Loucy (cell line): ENCODE results near the gene RPL26.

Experiments used
- H2AFZ ChIP-seq: fragments of 200-600 bp; sonication (generic); 2 replicates; pipeline ENCODE4 v1.6.0; 2016; ENCODE audit warnings: antibody characterized with exemption, mild to moderate bottlenecking, low read length, moderate library complexity
- H3F3A ChIP-seq: fragments of 200-600 bp; 2 replicates; pipeline ENCODE4 v1.6.0; 2016; ENCODE audit warnings: antibody characterized with exemption, low read depth, mild to moderate bottlenecking
- H3K27me3 ChIP-seq: fragments of 200-600 bp; sonication (generic); 2 replicates; pipeline ENCODE4 v1.6.1; 2014; ENCODE audit warnings: low read length, mild to moderate bottlenecking; ENCODE audit not compliant: insufficient read depth, poor library complexity, severe bottlenecking
- H3K36me3 ChIP-seq: fragments of 200-600 bp; sonication (generic); 2 replicates; pipeline ENCODE4 v1.6.1; 2016; ENCODE audit warnings: low read length; ENCODE audit not compliant: insufficient read depth
- H3K4me1 ChIP-seq: fragments of 200-600 bp; sonication (generic); 2 replicates; pipeline ENCODE4 v1.5.1; 2014; ENCODE audit warnings: low read length, mild to moderate bottlenecking; ENCODE audit not compliant: insufficient read depth, poor library complexity, severe bottlenecking
- H3K4me2 ChIP-seq: fragments of 200-600 bp; sonication (generic); 2 replicates; pipeline ENCODE4 v1.6.0; 2014; ENCODE audit warnings: antibody characterized with exemption, low read length, low read depth, mild to moderate bottlenecking; ENCODE audit not compliant: poor library complexity, severe bottlenecking
- H3K4me3 ChIP-seq: fragments of 200-600 bp; sonication (generic); 2 replicates; pipeline ENCODE4 v1.5.1; 2014; ENCODE audit warnings: low read length, mild to moderate bottlenecking, mixed read lengths; ENCODE audit not compliant: poor library complexity, severe bottlenecking
- H3K79me2 ChIP-seq: fragments of 200-600 bp; sonication (generic); 2 replicates; pipeline ENCODE4 v1.6.1; 2014; ENCODE audit warnings: low read length; ENCODE audit not compliant: insufficient read depth
- H3K9ac ChIP-seq: fragments of 200-600 bp; sonication (generic); 2 replicates; pipeline ENCODE4 v1.6.0; 2014; ENCODE audit warnings: mild to moderate bottlenecking, low read depth, low read length, moderate library complexity; ENCODE audit not compliant: poor library complexity, severe bottlenecking
- H3K9me2 ChIP-seq: fragments of 200-600 bp; sonication (generic); replicated peaks from 2 replicates; pipeline ENCODE4 v1.6.1; 2016; ENCODE audit warnings: low read depth, low read length, mixed read lengths
- H3K9me3 ChIP-seq: fragments of 200-600 bp; sonication (generic); 2 replicates; pipeline ENCODE4 v1.6.1; 2014; ENCODE audit warnings: mild to moderate bottlenecking, antibody characterized with exemption, low read length, low read depth; ENCODE audit not compliant: insufficient read depth
- H4K20me1 ChIP-seq: fragments of 200-600 bp; sonication (generic); 2 replicates; pipeline ENCODE4 v1.6.0; 2014; ENCODE audit warnings: antibody characterized with exemption, low read length, mild to moderate bottlenecking; ENCODE audit not compliant: insufficient read depth, poor library complexity, severe bottlenecking
- EZH2phosphoT487 ChIP-seq: fragments of 200-600 bp; IDR thresholded peaks from 2 replicates; pipeline ENCODE4 v1.6.1; 2018; ENCODE audit warnings: antibody characterized with exemption, mild to moderate bottlenecking, moderate library complexity, borderline replicate concordance
- TF ChIP-seq, protein P1 (sequence below): fragments of 200-600 bp; sonication (generic); conservative IDR thresholded peaks from 2 replicates; pipeline ENCODE4 v1.5.1; 2014; ENCODE audit warnings: mild to moderate bottlenecking, antibody characterized with exemption, low read length

RPL26 gene

DNA sequence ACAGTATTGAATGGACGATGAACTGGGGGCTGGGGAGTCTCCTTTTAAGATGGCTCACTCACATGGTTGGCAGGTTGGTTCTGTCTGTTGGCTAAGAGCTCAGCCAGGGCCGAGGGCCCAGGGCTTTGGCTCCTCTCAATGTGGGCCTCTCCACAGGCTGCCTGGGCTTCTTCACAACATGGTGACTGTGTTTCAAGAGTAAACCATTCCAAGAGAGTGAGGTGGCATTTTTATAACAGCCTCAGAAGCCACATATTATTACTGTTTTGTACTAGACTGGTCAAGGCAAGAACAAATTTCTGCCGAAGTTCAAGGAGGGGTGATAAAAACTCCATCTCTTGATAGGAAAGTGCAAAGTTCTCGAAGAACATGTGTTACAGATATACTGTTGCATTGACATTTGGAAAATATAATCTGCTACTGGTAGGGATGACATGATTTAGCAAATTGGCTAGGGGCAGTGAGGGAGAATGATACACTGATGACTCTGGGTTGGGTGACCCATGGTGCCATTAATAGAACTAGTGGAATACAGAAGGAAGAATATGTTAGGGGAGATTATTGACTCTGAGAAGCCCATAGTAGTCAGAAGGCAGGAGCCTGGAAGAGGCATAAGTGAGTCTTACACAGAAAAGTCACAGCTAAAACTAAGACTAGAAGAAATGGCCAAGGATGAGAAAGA is 20.2 kb downstream of the RPL26 start:
- H3K36me3 ChIP-seq = no peaks in the 10 kb centered on the region
- no peak overlapping the region for H3K4me2 ChIP-seq
- no peak overlapping the region for H3K9ac ChIP-seq
- H3K79me2 ChIP-seq = no peaks in the 10 kb centered on the region
- H3F3A ChIP-seq = no peaks in the 10 kb centered on the region
- H3K9me3 ChIP-seq = no peaks in the 10 kb centered on the region
- no peak for TF ChIP-seq EZH2phosphoT487
- TF ChIP-seq, protein P1, sequence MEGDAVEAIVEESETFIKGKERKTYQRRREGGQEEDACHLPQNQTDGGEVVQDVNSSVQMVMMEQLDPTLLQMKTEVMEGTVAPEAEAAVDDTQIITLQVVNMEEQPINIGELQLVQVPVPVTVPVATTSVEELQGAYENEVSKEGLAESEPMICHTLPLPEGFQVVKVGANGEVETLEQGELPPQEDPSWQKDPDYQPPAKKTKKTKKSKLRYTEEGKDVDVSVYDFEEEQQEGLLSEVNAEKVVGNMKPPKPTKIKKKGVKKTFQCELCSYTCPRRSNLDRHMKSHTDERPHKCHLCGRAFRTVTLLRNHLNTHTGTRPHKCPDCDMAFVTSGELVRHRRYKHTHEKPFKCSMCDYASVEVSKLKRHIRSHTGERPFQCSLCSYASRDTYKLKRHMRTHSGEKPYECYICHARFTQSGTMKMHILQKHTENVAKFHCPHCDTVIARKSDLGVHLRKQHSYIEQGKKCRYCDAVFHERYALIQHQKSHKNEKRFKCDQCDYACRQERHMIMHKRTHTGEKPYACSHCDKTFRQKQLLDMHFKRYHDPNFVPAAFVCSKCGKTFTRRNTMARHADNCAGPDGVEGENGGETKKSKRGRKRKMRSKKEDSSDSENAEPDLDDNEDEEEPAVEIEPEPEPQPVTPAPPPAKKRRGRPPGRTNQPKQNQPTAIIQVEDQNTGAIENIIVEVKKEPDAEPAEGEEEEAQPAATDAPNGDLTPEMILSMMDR = no peak
- no peaks in the 10 kb centered on the region for H3K27me3 ChIP-seq
- no peaks in the 10 kb centered on the region for H4K20me1 ChIP-seq
- H3K9me2 ChIP-seq = no peaks in the 10 kb centered on the region
- peaks cover 5% of the 10 kb centered on the region for H3K4me1 ChIP-seq
- no peak overlapping the region for H3K4me3 ChIP-seq
- no peak overlapping the region for H2AFZ ChIP-seq

DNA sequence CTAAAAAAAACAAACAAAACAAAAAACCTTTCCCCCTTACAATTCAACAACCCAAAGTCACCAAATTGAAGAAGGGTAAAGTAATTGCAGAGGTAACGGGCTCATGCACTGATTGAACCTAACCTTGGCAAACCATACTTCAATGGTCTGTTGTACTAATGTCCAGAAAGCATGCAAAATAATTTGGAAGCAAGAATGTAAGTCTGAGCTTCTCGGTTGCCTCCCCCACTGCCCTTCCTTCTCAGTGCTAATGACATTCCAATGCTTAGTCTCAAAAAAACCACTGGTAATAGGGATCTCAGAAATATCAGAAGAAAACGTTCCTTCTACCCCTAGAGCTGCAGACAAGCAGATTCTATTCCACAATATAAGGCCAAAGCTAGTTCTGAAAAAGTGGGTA is 22.2 kb downstream of the RPL26 start:
- Histone ChIP-seq H3K9me2 (no peaks in the 10 kb centered on the region), H3K79me2 (no peaks in the 10 kb centered on the region), H4K20me1 (no peaks in the 10 kb centered on the region), H3K4me3 (no peak overlapping the region), H3F3A (no peaks in the 10 kb centered on the region), H3K4me2 (no peak overlapping the region), H3K27me3 (no peaks in the 10 kb centered on the region), H2AFZ (no peak overlapping the region), H3K9ac (no peak overlapping the region), H3K9me3 (no peaks in the 10 kb centered on the region), H3K4me1 (peaks cover 5% of the 10 kb centered on the region), H3K36me3 (no peaks in the 10 kb centered on the region)
- no peak for TF ChIP-seq EZH2phosphoT487
- TF ChIP-seq, protein P1 = no peak

DNA sequence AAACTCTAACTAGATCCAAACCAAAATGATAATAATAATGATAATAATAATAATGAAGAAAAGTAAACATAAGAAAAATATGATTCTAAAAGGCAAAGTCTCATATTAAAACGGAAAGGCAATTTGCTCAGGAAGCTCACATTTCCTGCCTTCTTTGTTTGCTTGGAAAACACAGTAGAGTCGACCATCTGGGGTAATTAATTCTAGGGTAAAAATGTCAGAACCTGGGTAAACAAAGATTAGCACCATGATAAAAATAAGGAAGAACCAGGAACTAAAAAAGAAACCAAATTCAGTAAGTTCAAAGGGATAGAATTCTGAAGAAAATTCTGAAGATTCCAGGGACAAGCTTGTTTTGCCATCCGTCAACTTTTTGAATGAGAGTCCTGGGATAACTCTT is 22.7 kb downstream of the RPL26 start:
- H3K9me3 ChIP-seq = no peaks in the 10 kb centered on the region
- H3K4me1 ChIP-seq = peaks cover 5% of the 10 kb centered on the region
- no peaks in the 10 kb centered on the region for H3K9me2 ChIP-seq
- no peak for TF ChIP-seq EZH2phosphoT487
- TF ChIP-seq, protein P1 = no peak
- no peak overlapping the region for H3K4me2 ChIP-seq
- H3K79me2 ChIP-seq = no peaks in the 10 kb centered on the region
- H3F3A ChIP-seq = no peaks in the 10 kb centered on the region
- H3K27me3 ChIP-seq = no peaks in the 10 kb centered on the region
- no peaks in the 10 kb centered on the region for H3K36me3 ChIP-seq
- H2AFZ ChIP-seq = no peak overlapping the region
- no peak overlapping the region for H3K9ac ChIP-seq
- no peaks in the 10 kb centered on the region for H4K20me1 ChIP-seq
- H3K4me3 ChIP-seq = no peak overlapping the region
